DMS53 treated with DMSO at 0.1 percent for 48 hours (cell line): Measurements from ENCODE around the gene EXD2.

Experiments used
- DNase-seq: peaks from one replicate; lab custom pipeline; 2025; ENCODE audit not compliant: unreplicated experiment; lab: John Stamatoyannopoulos, UW

The EXD2 gene

GRCh38 chr14:69246331-69246730 lies 55.0 kb downstream of the EXD2 start:
- no peak for DNase-seq

- no peak for DNase-seq
Measured at GRCh38 chr14:69247676-69248440, 56.6 kb downstream of the EXD2 start.

GRCh38 chr14:69249603-69250002 lies 58.3 kb downstream of the EXD2 start:
- DNase-seq, result no peak

GRCh38 chr14:69252851-69253250 lies 61.6 kb downstream of the EXD2 start:
- no peak for DNase-seq

- no peak for DNase-seq
Measured at GRCh38 chr14:69259168-69259526, 67.8 kb downstream of the EXD2 start.

- no peak for DNase-seq
Measured at GRCh38 chr14:69259527-69260189, 68.4 kb downstream of the EXD2 start, which contains the start of gene GALNT16. Gene GALNT16, plus strand, starts transcription at chr14:69260158. Its CDS starts 133 bp downstream, at chr14:69260291.

GRCh38 chr14:69260190-69260860 lies 69.0 kb downstream of the EXD2 start:
- DNase-seq, result no peak

- DNase-seq, result no peak
Measured at GRCh38 chr14:69260861-69261564, 69.7 kb downstream of the EXD2 start.

- DNase-seq, result no peak
Measured at GRCh38 chr14:69261761-69262331, 70.5 kb downstream of the EXD2 start.

- no peak for DNase-seq
Measured at GRCh38 chr14:69262516-69262915, 71.2 kb downstream of the EXD2 start.

GRCh38 chr14:69263364-69263763 lies 72.1 kb downstream of the EXD2 start:
- DNase-seq, result no peak

- no peak for DNase-seq
Measured at GRCh38 chr14:69263771-69264170, 72.5 kb downstream of the EXD2 start.

- DNase-seq, result no peak
Measured at GRCh38 chr14:69266572-69267345, 75.5 kb downstream of the EXD2 start.

GRCh38 chr14:69267492-69267891 lies 76.2 kb downstream of the EXD2 start:
- DNase-seq, result no peak

- no peak for DNase-seq
Measured at GRCh38 chr14:69268223-69268622, 76.9 kb downstream of the EXD2 start.

- no peak for DNase-seq
Measured at GRCh38 chr14:69268763-69269162, 77.5 kb downstream of the EXD2 start.

- no peak for DNase-seq
Measured at GRCh38 chr14:69269381-69269780, 78.1 kb downstream of the EXD2 start.

GRCh38 chr14:69270097-69270496 lies 78.8 kb downstream of the EXD2 start:
- no peak for DNase-seq

- DNase-seq, result no peak
Measured at GRCh38 chr14:69270795-69271708, 79.8 kb downstream of the EXD2 start.
